Lower leg skin (tissue), 3 donors: Measurements from ENCODE around the gene PIK3IP1.

Experiments
- CTCF ChIP-seq, 3 donors: fragments of 450-650 bp; IDR thresholded peaks; one replicate each; pipeline ENCODE4 v1.5.1; 2016; ENCODE audit warnings: antibody characterized with exemption in 3 of 3, mild to moderate bottlenecking in 3 of 3, moderate library complexity in 2 of 3
- POLR2A ChIP-seq, 2 donors: fragments of 450-650 bp; IDR thresholded peaks; one replicate each; pipeline ENCODE4 v1.6.1; 2016 to 2017; ENCODE audit warnings: antibody characterized with exemption in 2 of 2, mild to moderate bottlenecking in 1 of 2, moderate library complexity in 1 of 2

DNA sequence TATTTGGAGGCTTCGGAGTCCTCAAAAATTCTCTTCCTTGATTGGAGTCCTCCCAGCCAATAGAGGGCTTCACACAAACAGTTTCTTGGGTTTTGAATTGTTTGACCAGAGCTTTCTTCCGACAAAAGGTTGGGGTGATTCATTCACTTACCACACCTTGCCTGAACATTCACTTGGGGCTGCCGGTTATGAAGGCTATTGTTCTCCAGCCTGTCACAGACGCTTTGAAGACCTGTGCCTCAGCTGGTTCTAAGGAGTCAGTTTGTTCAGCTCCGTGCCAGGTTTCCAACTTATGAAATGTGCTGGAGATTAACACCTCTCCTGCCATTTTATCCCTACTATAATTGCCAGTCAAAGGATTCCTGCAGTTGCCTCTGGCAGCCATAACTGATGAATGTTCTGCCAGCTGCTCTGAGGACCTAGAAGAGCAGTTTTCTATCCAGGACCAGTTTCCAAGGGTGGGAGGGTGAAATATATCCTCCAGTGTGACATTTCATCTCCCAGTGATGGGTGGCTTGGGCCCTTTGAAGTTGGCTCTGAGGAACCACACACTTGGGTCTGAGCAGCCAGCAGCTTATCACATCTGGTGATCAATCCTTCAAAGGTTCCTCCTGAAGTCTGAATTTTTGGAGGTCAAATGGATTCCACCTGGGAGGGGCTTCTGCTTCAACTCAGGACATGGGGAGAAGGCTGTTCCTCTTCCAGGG, 48.8 kb downstream of the PIK3IP1 start:
- no peak for TF ChIP-seq CTCF (IDR thresholded peaks at IDR 0.05)
- TF ChIP-seq POLR2A (IDR thresholded peaks at IDR 0.05) = no peak
